Transverse colon (tissue), 3 donors: ENCODE measurements around the gene GAGE12C.
"Not testable (repeated sequence)": the region's sequence is repeated elsewhere in the genome, so short reads cannot be mapped to it uniquely, and the experiment has no call there.

Experiments
- CTCF ChIP-seq, 5 experiments: fragments of 200-600 bp in 3 of 5; fragments of 450-650 bp in 2 of 5; sonication (generic) in 3 of 5; IDR thresholded peaks; 1 replicate in 2 of 5; 2 replicates in 3 of 5; pipeline ENCODE4 v1.5.1; 2016 to 2017; ENCODE audit warnings: antibody characterized with exemption in 5 of 5, inconsistent platforms in 3 of 5, mild to moderate bottlenecking in 2 of 5, moderate library complexity in 1 of 5
- EP300 ChIP-seq: sonication (generic); formaldehyde crosslinking; IDR thresholded peaks from one replicate; pipeline ENCODE4 v1.6.1; 2017; ENCODE audit warnings: antibody characterized with exemption, low read depth
- POLR2A ChIP-seq: fragments of 450-650 bp; IDR thresholded peaks from one replicate; pipeline ENCODE4 v1.6.1; 2016; ENCODE audit warnings: antibody characterized with exemption, mild to moderate bottlenecking, moderate library complexity

GRCh38 chrX:49569152-49569551, 37.2 kb downstream of the GAGE12C start:
- TF ChIP-seq POLR2A; CTCF (IDR thresholded peaks at IDR 0.05); EP300: not testable (repeated sequence)
